Colonic mucosa (tissue), 4 donors: Measurements from ENCODE around the gene MUC5B. TPM values are rescaled to one million over a fixed set of nuclear protein-coding genes. Genes with fewer than 3 reads are reported as not detected.

Experiments
- DNase-seq: peaks from one replicate; pipeline ENCODE4 v3.0.0-alpha.2; 2020
- H3K27ac ChIP-seq: fragments of 200-600 bp; one replicate; pipeline ENCODE4 v1.8.0; 2021
- H3K27me3 ChIP-seq: fragments of 200-600 bp; one replicate; pipeline ENCODE4 v1.8.0; 2021
- H3K36me3 ChIP-seq: fragments of 200-600 bp; one replicate; pipeline ENCODE4 v1.8.0; 2021
- H3K4me1 ChIP-seq: fragments of 200-600 bp; one replicate; pipeline ENCODE4 v1.8.0; 2021; ENCODE audit warnings: mild to moderate bottlenecking
- H3K4me3 ChIP-seq: fragments of 200-600 bp; one replicate; pipeline ENCODE4 v1.8.0; 2021
- H3K9ac ChIP-seq, 2 donors: one replicate each; pipeline ENCODE4 v1.7.0; 2013; ENCODE audit warnings: control low read depth in 2 of 2, low read depth in 2 of 2, low read length in 2 of 2
- H3K9me3 ChIP-seq: fragments of 200-600 bp; one replicate; pipeline ENCODE4 v1.8.0; 2021
- intact Hi-C: fragments of 100-400 bp; cut with DNase I; formaldehyde crosslinking; loops from one replicate; pipeline ENCODE4 v1.14.1; 2022
- total RNA-seq, 2 donors: library from RNA; stranded (reverse); fragmentation: NEBNext Ultra II Directional in 1 of 2; extraction: Animal tissue kit (Norgen Biotek cat#: 25700) in 1 of 2; gene quantifications; one replicate each; pipeline ENCODE4 v1.2.1, GENCODE V29; 2021
- TF ChIP-seq, protein P1 (sequence below): fragments of 200-600 bp; IDR thresholded peaks from one replicate; pipeline ENCODE4 v1.8.0; 2022; ENCODE audit warnings: antibody characterized with exemption, mild to moderate bottlenecking
- donor health status: healthy.
- donor health status: DM: no; HTN: no; CAD: no.
- donor health status: DM: no; HTN: no; CAD: no.

MUC5B gene
- total RNA-seq, 2 donors from 2014 or later = 285 to 655 TPM

DNA sequence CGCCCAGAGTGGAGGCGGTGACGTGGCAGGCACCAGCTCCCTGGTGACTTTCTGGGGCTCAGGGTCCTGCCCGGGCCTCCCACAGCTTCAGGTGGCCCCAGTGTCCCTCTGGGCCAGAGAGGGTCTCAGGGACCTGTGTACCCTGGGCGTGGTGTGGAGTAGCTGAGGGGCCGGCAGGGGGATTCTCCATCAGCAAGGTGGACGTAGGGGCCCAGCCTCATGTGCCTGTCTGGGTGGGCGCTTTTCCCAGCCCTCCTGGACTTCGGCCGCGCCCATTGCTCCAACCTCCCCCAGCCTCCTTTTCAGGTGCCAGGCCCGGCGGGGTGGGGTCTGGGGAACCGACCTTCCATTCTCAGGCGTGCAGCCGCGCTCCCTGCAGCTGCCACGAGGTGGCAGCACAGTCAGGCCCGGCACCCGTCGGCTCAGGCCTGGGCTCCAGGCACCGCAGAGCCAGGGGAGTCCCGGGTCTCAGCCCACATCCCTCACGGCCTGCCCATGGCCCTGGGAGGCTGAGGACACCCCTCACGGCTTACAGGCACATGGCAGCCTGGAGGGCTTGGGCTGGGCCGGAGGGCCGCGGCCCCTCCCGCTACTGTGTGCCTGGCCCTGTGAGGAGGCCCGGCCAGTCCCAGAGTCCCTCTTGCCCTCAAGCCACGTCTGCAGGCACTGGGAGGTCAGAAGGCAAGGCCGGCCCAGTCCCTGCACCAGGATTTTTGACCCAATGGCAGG, 19.9 kb upstream of the MUC5B start:
- H3K27me3 ChIP-seq = peaks cover 13% of the 10 kb centered on the region
- peaks cover 12% of the 10 kb centered on the region for H3K4me1 ChIP-seq
- no peak overlapping the region for H3K27ac ChIP-seq
- no peak overlapping the region for H3K4me3 ChIP-seq
- H3K9me3 ChIP-seq = no peaks in the 10 kb centered on the region
- peak overlapping the region in 1 of 2 donors; percentile 34 for H3K9ac ChIP-seq
- TF ChIP-seq, protein P1, sequence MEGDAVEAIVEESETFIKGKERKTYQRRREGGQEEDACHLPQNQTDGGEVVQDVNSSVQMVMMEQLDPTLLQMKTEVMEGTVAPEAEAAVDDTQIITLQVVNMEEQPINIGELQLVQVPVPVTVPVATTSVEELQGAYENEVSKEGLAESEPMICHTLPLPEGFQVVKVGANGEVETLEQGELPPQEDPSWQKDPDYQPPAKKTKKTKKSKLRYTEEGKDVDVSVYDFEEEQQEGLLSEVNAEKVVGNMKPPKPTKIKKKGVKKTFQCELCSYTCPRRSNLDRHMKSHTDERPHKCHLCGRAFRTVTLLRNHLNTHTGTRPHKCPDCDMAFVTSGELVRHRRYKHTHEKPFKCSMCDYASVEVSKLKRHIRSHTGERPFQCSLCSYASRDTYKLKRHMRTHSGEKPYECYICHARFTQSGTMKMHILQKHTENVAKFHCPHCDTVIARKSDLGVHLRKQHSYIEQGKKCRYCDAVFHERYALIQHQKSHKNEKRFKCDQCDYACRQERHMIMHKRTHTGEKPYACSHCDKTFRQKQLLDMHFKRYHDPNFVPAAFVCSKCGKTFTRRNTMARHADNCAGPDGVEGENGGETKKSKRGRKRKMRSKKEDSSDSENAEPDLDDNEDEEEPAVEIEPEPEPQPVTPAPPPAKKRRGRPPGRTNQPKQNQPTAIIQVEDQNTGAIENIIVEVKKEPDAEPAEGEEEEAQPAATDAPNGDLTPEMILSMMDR = peak; percentile 93
- intact Hi-C loops = loop anchor here (1.0 to 10.0 kb wide), 2 partner anchors 30 to 312 kb away; no protein-coding TSS in a partner anchor
- no peaks in the 10 kb centered on the region for H3K36me3 ChIP-seq
- peak; percentile 72 for DNase-seq

DNA sequence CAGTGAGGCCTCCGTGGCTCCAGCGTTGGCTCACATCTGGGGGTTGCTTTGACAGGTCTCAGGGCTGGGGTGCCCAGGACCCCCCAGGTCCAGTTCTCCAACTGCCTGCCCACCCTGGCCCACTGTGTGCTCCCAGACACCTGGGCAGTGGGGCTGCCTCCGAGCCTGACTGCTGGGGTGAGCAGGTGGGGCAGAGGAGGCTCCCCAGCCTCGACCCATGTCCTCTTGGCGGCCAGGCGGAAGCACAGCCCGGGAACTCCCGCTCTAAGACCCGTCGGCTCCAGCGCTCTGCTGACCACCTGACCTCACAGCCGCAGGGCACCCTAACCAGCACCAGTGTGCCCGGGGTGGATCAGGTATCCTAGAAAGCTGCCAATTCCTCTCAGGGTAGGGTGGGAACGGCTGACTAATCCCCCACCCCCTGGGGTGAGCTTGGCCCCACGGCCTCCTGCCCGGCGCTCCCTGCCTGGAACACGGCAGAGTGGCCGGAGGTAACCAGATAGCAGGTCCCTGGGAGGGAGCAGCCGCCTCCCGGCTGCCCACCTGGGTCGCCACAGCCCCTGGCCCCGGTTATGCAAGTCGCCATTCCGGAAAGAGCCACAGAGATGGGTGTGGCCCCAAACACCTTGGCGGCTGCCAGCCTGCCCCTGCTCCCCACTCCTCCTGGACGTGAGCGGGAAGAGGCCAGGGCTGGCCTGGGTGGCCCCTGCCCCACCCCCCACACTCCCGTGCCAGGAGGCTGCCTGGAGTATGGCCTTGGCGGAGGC, 19.2 kb upstream of the MUC5B start:
- H3K27me3 ChIP-seq = peaks cover 13% of the 10 kb centered on the region
- peaks cover 12% of the 10 kb centered on the region for H3K4me1 ChIP-seq
- no peak overlapping the region for H3K27ac ChIP-seq
- TF ChIP-seq, protein P1 = no peak
- H3K4me3 ChIP-seq = no peak overlapping the region
- H3K36me3 ChIP-seq = no peaks in the 10 kb centered on the region
- DNase-seq = peak; percentile 38
- H3K9ac ChIP-seq = peak overlapping the region; percentile 12 to 34
- intact Hi-C loops = loop anchor here (1.0 to 10.0 kb wide), 2 partner anchors 30 to 311 kb away; no protein-coding TSS in a partner anchor
- H3K9me3 ChIP-seq = no peaks in the 10 kb centered on the region

DNA sequence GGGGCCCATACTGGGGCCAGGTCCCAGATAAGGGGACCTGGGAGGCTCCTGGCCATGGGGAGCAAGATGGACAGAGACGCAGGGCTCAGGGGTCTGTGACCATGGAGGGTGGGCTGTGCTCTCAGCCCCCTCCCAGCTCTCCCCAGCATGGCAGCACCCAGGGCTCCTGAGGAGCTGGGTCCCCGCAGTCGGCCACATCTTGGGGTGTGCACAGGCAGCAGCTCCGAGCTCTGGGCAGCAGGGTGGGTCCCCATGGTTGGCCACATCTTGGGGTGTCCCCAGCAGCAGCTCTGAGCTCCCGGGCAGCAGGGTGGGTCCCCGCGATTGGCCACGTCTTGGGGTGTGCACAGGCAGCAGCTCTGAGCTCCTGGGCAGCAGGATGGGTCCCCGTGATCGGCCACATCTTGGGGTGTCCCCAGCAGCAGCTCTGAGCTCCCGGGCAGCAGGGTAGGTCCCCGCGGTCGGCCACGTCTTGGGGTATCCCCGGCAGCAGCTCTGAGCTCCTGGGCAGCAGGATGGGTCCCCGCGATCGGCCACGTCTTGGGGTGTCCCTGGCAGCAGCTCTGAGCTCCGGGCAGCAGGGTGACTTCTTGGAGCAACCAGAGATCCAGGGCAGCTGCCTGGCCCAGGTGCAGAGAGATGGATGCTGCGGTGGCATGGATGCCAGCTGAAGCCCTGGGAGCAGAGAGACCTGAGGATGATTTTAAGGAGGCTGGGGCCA, 18.3 kb upstream of the MUC5B start:
- intact Hi-C loops = loop anchor here (10.0 kb wide), 1 partner anchor 310 kb away; no protein-coding TSS in a partner anchor
- H3K27me3 ChIP-seq = peaks cover 7% of the 10 kb centered on the region
- no peak overlapping the region for H3K4me3 ChIP-seq
- H3K9ac ChIP-seq = no peak overlapping the region
- H3K36me3 ChIP-seq = no peaks in the 10 kb centered on the region
- DNase-seq = no peak
- peaks cover 12% of the 10 kb centered on the region for H3K4me1 ChIP-seq
- no peaks in the 10 kb centered on the region for H3K9me3 ChIP-seq
- TF ChIP-seq, protein P1 = no peak
- no peak overlapping the region for H3K27ac ChIP-seq

DNA sequence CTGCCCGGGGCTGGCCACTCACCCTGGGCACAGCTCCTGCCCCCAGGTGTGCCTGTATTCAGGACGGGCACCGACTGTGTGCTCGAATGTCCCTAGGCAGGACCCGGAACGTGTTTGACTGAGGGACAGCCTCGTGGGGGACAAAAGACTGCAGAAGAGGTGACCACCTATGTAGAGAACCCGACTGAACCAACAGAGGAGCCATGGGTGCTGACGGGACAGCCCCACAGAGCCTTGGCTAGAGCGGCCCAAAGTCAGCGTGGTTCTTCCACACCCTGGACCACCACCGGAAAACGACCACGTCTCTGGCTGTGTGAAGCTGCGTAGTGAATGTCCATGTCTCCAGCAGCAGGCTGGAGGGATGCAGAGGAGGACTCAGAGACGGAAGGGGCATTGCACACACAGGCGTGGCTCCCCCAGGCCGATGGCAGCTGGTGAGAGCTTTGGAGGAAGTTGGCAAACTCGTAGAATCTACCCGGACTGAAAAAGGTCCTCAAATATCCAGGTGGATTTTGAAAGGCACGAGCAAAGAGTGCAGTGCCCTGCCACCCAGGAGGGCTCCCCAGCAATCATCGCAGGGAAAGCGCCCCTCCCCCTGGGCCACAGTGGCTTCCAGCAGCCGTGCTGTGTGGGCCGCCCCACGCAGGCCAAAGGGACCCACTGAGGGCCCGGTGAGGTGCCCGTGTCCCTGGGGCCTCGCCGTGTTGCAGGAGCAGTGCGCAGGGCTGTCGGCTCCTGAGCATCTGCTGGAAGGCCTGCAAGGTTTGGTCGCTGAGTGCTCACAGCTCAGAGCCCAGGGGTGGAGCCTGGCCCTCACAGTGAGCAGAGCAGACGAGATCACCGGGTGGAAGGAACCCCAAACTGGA, 17.5 kb upstream of the MUC5B start:
- Histone ChIP-seq H3K9me3 (no peaks in the 10 kb centered on the region), H3K9ac (no peak overlapping the region), H3K27ac (no peak overlapping the region), H3K4me3 (no peak overlapping the region), H3K4me1 (peaks cover 9% of the 10 kb centered on the region), H3K27me3 (no peaks in the 10 kb centered on the region), H3K36me3 (no peaks in the 10 kb centered on the region)
- no peak for DNase-seq
- TF ChIP-seq, protein P1 = no peak
- intact Hi-C loops = loop anchor here (10.0 kb wide), 1 partner anchor 309 kb away; no protein-coding TSS in a partner anchor
